ENCODE measurements around the gene IFNLR1.

The IFNLR1 gene

DNA sequence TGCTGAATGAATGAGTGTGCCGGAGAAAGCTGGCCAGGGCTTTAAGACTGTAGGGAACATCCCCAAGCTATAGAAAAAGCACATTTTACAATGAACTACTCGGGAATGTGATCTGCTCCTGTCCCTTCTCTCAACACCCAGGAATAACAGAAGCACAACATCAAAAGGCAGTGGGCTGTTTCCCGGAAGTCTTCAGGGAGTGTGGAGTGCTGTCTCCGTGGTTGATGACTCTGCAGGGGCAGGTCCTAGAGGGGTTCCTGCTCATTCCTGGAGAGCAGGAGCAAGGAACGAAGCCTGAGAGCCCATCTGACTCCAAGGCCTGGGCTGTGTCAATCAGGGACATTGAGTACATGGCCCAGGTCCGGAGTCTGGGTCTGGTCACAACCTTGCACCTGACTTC lies 39.3 kb downstream of the IFNLR1 start:
- Histone ChIP-seq H3K4me3 (ENCODE audit: low read length in 2 of 2) (no peak overlapping the region), H3K9ac (ENCODE audit: low read length in 2 of 2) (no peak overlapping the region), H3K9me3 (ENCODE audit: control insufficient read depth in 2 of 2, low read length in 2 of 2) (no peaks in the 10 kb centered on the region), H3K27ac (ENCODE audit: low read length) (no peak overlapping the region), H3K27me3 (ENCODE audit: control insufficient read depth in 1 of 2, insufficient read depth in 2 of 2, low read length in 2 of 2) (peaks cover 24 to 25% of the 10 kb centered on the region in 2 donors), H3K4me1 (ENCODE audit: control insufficient read depth, insufficient read depth, low read length) (peaks cover 3% of the 10 kb centered on the region), H3K36me3 (ENCODE audit: control insufficient read depth in 2 of 2, insufficient read depth in 2 of 2, low read length in 2 of 2) (no peaks in the 10 kb centered on the region)

DNA sequence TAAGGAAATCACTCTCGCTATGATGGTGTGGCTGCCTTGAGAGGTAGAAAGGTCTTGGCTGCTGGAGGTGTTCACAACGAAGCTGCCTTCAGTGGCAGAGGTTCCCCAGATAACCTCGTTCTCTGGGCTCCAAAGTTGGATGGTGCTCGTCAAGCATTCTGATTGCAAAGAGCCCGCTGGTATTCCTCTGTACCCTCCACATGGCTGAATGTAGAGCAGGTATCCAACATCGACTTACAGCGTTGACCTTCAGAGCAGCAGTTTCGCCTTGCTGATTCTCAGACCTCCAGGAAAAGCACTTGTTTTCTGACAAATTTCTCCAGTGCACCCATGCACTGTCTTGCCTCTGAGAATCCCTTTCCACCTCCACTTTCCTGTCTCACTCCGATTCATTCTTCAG lies 39.9 kb downstream of the IFNLR1 start:
- Histone ChIP-seq H3K4me3 (ENCODE audit: low read length in 2 of 2) (no peak overlapping the region), H3K4me1 (ENCODE audit: control insufficient read depth, insufficient read depth, low read length) (peaks cover 5% of the 10 kb centered on the region), H3K9ac (ENCODE audit: low read length in 2 of 2) (no peak overlapping the region), H3K27ac (ENCODE audit: low read length) (no peak overlapping the region), H3K27me3 (ENCODE audit: control insufficient read depth in 1 of 2, insufficient read depth in 2 of 2, low read length in 2 of 2) (peaks cover 21 to 28% of the 10 kb centered on the region in 2 donors), H3K9me3 (ENCODE audit: control insufficient read depth in 2 of 2, low read length in 2 of 2) (no peaks in the 10 kb centered on the region), H3K36me3 (ENCODE audit: control insufficient read depth in 2 of 2, insufficient read depth in 2 of 2, low read length in 2 of 2) (no peaks in the 10 kb centered on the region)

DNA sequence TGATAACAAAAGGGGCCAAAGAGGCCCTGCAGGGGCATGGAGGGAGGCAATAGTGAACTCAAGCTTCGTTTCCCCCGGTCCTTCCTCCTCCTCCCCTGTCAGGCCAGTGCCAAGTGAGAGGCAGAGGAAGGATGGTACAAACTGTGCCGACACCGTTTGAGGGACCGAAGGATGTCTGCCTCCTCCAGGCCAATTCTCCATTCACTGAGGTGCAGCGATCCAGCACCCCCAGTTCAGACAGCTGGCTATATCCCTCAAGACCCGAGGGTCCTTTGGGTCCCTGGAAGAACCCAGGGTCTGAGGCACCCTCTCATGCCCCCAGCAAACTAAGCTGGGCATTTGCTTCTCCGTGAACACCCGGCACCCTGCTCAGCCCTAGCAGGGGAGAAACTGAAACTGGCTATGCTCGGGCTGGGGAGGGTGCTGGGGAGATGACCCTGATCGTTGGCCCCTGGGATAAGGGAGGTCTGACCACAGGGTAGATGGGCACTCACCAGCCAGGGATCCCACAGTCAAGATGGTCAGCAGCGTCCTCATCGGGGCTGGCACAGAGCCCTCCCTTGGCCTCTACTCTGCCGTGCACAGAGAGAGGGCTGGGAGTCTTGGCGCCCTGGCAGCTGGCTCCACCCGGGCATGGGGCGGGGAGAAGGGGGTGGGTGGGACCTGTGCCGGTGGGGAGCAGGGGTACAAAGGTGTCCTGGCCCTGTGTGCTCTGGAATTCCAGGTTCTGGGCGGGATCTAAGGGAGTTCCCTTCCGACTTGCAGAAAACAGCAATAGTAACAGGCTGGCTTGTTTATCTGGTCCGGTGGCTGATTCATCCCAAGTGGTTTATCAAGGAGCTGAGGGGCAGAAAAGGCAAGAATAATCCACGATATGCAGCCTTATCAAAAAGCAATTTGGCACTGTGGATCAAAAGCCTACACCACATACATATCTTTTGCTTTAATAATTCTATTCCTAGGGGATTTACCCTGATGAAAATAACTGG lies 44.2 kb downstream of the IFNLR1 start, which contains the start of gene IL22RA1:
Gene IL22RA1 (minus strand): TSS at position 595 of the 989 bp plus-strand sequence. CDS start 58 bp downstream, at position 537.
- no peak within 1 kb of the TSS for H3K9ac ChIP-seq (ENCODE audit: low read length in 2 of 2)
- peaks cover 0 to 6% of the 10 kb centered on the region in 2 donors for H3K27me3 ChIP-seq (ENCODE audit: control insufficient read depth in 1 of 2, insufficient read depth in 2 of 2, low read length in 2 of 2)
- H3K36me3 ChIP-seq (ENCODE audit: control insufficient read depth in 2 of 2, insufficient read depth in 2 of 2, low read length in 2 of 2), result no peaks in the 10 kb centered on the region
- H3K9me3 ChIP-seq (ENCODE audit: control insufficient read depth in 2 of 2, low read length in 2 of 2), result no peaks in the 10 kb centered on the region
- H3K4me3 ChIP-seq (ENCODE audit: low read length in 2 of 2), result peak within 1 kb of the TSS in 1 of 2 donors; percentile 69
- no peak within 1 kb of the TSS for H3K27ac ChIP-seq (ENCODE audit: low read length)
- peaks cover 3% of the 10 kb centered on the region for H3K4me1 ChIP-seq (ENCODE audit: control insufficient read depth, insufficient read depth, low read length)

DNA sequence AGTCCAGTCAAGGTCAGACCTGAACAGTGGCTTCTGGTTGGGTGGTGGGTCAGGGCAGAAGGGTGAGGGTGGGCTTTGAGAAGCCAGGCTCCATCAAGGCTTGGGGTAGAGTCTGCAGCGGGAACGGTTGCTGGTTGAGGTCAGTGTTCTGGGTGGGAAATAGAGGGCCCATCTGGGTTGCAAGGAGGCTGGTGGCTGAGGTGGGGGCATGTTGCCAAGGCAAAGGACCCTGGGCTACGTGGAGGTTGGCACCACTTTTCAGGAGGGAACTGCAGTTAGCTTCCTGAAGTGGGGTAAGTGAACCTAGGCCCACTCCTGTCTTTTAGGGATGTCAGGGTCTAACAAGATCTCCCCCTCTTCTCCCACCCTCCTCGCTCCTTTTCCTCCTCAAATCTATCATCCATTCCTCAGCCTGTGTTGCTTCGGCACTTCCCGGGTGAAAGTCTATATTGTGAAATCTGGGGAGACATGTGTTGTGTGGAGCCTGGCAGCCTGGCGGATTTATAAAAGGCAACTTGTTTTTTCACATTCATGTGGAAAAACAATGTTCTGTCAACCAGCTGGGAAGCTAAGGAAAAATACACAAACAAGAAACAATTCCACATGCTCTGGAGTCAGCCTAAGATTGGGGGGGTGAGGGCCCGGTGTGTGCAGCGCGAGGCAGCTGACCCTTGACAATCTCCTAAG lies 45.6 kb downstream of the IFNLR1 start:
- no peak overlapping the region for H3K27ac ChIP-seq (ENCODE audit: low read length)
- H3K9me3 ChIP-seq (ENCODE audit: control insufficient read depth in 2 of 2, low read length in 2 of 2), result no peaks in the 10 kb centered on the region
- H3K4me1 ChIP-seq (ENCODE audit: control insufficient read depth, insufficient read depth, low read length), result peaks cover 3% of the 10 kb centered on the region
- H3K9ac ChIP-seq (ENCODE audit: low read length in 2 of 2), result no peak overlapping the region
- no peaks in the 10 kb centered on the region for H3K36me3 ChIP-seq (ENCODE audit: control insufficient read depth in 2 of 2, insufficient read depth in 2 of 2, low read length in 2 of 2)
- peaks cover 0 to 6% of the 10 kb centered on the region in 2 donors for H3K27me3 ChIP-seq (ENCODE audit: control insufficient read depth in 1 of 2, insufficient read depth in 2 of 2, low read length in 2 of 2)
- H3K4me3 ChIP-seq (ENCODE audit: low read length in 2 of 2), result no peak overlapping the region

DNA sequence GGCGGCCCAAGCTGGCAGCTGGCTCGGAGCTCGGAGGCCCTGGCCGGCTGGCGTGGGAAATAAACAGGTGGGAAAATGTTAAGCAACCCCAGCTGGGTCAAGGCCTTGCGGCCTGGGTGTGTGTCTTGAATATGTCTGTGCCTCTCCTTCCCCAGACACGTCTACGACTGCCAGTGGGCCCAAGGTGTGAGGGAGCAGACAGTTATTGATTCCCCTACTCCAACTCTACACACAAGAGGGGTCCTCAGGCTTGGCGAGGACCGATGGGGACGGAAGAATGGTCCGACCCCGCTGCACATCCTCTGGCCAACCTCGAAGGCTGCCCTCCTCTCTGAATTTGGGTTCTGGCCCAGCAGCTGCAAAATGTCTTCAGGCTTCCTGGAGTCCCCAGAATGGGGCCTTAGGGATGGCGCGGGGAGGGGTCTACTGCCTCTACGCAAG lies 46.3 kb downstream of the IFNLR1 start:
- H3K9me3 ChIP-seq (ENCODE audit: control insufficient read depth in 2 of 2, low read length in 2 of 2), result no peaks in the 10 kb centered on the region
- no peak overlapping the region for H3K4me3 ChIP-seq (ENCODE audit: low read length in 2 of 2)
- H3K4me1 ChIP-seq (ENCODE audit: control insufficient read depth, insufficient read depth, low read length), result peaks cover 3% of the 10 kb centered on the region
- H3K9ac ChIP-seq (ENCODE audit: low read length in 2 of 2), result no peak overlapping the region
- H3K36me3 ChIP-seq (ENCODE audit: control insufficient read depth in 2 of 2, insufficient read depth in 2 of 2, low read length in 2 of 2), result no peaks in the 10 kb centered on the region
- H3K27me3 ChIP-seq (ENCODE audit: control insufficient read depth in 1 of 2, insufficient read depth in 2 of 2, low read length in 2 of 2), result peaks cover 0 to 6% of the 10 kb centered on the region in 2 donors
- no peak overlapping the region for H3K27ac ChIP-seq (ENCODE audit: low read length)

DNA sequence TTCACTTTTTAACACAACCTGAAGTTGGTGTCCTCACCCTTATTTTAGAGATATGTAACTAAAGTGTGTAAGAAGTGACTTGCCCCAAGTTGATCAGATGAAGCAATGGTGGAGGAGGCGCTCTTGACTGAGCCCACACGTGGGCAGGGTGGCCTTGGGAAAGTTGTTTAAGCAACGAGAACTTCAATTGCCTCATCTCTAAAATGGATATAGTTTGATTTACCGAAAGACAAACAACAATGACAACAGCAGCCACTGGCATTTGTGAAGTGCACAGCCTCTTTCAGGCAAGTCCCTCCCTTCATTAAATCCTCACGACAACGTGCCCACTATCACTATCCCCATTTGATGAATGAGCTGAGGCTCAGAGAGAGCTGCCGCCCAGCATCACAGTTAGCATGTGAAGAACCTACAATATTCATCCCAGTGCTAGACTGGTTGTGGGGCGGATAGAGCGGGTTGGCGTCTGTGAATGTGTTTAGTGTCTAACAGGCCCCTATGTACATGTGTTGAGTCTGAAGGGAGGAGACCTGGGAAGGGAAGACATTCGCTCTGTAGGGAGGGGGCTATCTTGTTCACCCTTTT lies 47.2 kb downstream of the IFNLR1 start:
- H3K4me1 ChIP-seq (ENCODE audit: control insufficient read depth, insufficient read depth, low read length), result peaks cover 3% of the 10 kb centered on the region
- H3K27me3 ChIP-seq (ENCODE audit: control insufficient read depth in 1 of 2, insufficient read depth in 2 of 2, low read length in 2 of 2), result peaks cover 0 to 6% of the 10 kb centered on the region in 2 donors
- H3K4me3 ChIP-seq (ENCODE audit: low read length in 2 of 2), result no peak overlapping the region
- no peaks in the 10 kb centered on the region for H3K9me3 ChIP-seq (ENCODE audit: control insufficient read depth in 2 of 2, low read length in 2 of 2)
- H3K36me3 ChIP-seq (ENCODE audit: control insufficient read depth in 2 of 2, insufficient read depth in 2 of 2, low read length in 2 of 2), result no peaks in the 10 kb centered on the region
- no peak overlapping the region for H3K27ac ChIP-seq (ENCODE audit: low read length)
- no peak overlapping the region for H3K9ac ChIP-seq (ENCODE audit: low read length in 2 of 2)

DNA sequence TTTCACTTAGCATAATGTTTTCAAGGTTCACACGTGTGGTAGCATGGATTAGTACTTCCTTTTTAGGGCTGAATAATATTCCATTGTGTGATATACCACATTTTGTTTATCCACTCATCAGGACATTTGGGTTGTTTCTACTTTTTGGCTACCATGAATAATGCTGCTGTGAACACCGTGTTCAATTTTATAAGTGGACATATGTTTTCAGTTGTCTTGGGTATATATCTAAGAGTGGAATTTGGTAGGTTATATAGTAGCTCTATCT lies 47.9 kb downstream of the IFNLR1 start:
- Histone ChIP-seq H3K36me3 (ENCODE audit: control insufficient read depth in 2 of 2, insufficient read depth in 2 of 2, low read length in 2 of 2) (no peaks in the 10 kb centered on the region), H3K9me3 (ENCODE audit: control insufficient read depth in 2 of 2, low read length in 2 of 2) (no peaks in the 10 kb centered on the region), H3K4me1 (ENCODE audit: control insufficient read depth, insufficient read depth, low read length) (peaks cover 3% of the 10 kb centered on the region), H3K9ac (ENCODE audit: low read length in 2 of 2) (no peak overlapping the region), H3K4me3 (ENCODE audit: low read length in 2 of 2) (no peak overlapping the region), H3K27ac (ENCODE audit: low read length) (no peak overlapping the region), H3K27me3 (ENCODE audit: control insufficient read depth in 1 of 2, insufficient read depth in 2 of 2, low read length in 2 of 2) (peaks cover 0 to 6% of the 10 kb centered on the region in 2 donors)

DNA sequence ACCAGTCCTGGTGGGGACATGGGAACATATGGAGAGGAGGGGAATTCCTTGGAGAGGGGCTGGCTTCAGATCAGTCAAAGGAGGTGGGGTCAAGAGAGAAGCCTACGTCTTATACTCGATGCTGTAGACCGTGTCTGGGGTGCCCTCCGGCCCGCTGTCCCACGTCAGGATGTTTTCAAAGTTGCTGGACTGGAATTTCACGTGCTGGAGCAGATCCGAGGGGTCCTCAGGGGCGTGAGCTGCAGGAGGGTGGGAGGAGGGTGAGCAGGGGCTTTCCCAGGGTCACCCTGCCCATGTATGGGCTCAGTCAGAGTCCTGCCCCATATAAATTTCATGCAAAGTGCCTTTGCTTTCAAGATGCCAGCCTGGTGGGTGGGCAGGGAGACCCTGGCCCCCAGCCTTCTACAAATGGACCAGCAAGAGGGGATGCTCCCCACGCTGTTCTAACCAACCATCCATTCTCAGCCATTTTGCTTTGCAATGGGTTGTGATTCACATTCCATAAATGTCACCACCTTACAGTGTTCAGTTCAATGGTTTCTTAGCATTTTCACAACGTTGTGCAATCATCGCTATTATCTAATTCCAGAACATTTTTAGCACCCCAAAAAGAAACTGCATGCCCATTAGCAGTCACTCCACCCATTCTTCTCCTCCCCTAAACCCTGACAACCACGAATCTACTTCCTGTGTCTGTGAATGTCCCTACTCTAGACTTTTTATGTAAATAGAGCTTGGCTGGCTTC lies 48.4 kb downstream of the IFNLR1 start:
- Histone ChIP-seq H3K27me3 (ENCODE audit: control insufficient read depth in 1 of 2, insufficient read depth in 2 of 2, low read length in 2 of 2) (peaks cover 0 to 6% of the 10 kb centered on the region in 2 donors), H3K36me3 (ENCODE audit: control insufficient read depth in 2 of 2, insufficient read depth in 2 of 2, low read length in 2 of 2) (no peaks in the 10 kb centered on the region), H3K4me3 (ENCODE audit: low read length in 2 of 2) (no peak overlapping the region), H3K9me3 (ENCODE audit: control insufficient read depth in 2 of 2, low read length in 2 of 2) (no peaks in the 10 kb centered on the region), H3K4me1 (ENCODE audit: control insufficient read depth, insufficient read depth, low read length) (peaks cover 3% of the 10 kb centered on the region), H3K9ac (ENCODE audit: low read length in 2 of 2) (no peak overlapping the region), H3K27ac (ENCODE audit: low read length) (no peak overlapping the region)

DNA sequence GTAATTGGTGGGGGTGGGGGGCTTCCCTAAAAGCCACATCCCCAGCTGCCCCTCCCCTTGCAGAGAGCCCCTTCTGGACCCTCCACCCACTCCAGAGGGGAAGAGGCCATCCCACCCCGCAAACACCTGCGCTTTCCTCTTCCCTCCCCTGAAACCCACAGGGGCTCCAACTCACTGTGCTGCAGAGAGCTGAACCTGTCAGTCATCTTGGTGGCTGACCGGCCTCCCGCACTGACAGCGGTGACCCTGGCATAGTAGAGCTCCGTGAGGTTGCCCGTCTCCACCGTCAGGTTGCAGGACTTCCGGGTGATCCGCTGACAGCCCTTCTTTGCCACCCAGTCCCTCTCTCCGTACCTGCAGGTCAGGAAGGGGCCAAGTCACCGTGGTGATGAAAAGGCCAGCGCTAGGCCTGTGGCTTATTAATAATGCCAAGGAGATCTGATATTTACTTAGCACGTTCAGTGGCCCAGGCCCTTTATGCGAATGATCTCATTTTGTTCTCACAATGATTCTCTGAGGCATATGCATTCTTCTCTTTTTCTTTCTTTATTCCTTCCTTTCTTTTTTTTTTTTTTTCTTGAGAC lies 50.0 kb downstream of the IFNLR1 start:
- H3K9ac ChIP-seq (ENCODE audit: low read length in 2 of 2), result no peak overlapping the region
- no peaks in the 10 kb centered on the region for H3K27me3 ChIP-seq (ENCODE audit: control insufficient read depth in 1 of 2, insufficient read depth in 2 of 2, low read length in 2 of 2)
- H3K4me1 ChIP-seq (ENCODE audit: control insufficient read depth, insufficient read depth, low read length), result no peaks in the 10 kb centered on the region
- no peaks in the 10 kb centered on the region for H3K36me3 ChIP-seq (ENCODE audit: control insufficient read depth in 2 of 2, insufficient read depth in 2 of 2, low read length in 2 of 2)
- H3K4me3 ChIP-seq (ENCODE audit: low read length in 2 of 2), result no peak overlapping the region
- H3K9me3 ChIP-seq (ENCODE audit: control insufficient read depth in 2 of 2, low read length in 2 of 2), result no peaks in the 10 kb centered on the region
- no peak overlapping the region for H3K27ac ChIP-seq (ENCODE audit: low read length)

DNA sequence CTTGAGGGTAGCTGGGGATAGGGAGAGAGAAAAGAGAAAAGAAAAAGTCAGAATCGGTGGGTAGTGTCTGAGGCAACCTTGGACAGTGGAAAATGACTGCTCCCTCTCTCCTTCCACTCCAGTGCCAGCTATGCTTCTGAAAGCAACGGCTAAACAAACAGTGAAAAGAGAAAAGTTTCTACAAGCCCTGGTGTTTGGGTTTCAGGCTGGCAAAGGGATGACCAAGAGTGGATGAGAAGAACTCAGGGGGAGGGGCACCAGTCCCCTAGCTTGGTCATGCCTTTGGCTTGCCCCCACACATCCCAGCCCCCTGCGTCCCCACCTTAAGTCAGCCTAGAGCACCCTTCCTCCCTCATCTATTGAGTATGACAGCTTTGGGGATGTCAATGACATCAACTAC lies 52.7 kb downstream of the IFNLR1 start:
- no peaks in the 10 kb centered on the region for H3K4me1 ChIP-seq (ENCODE audit: control insufficient read depth, insufficient read depth, low read length)
- peaks cover 2 to 4% of the 10 kb centered on the region in 2 donors for H3K9me3 ChIP-seq (ENCODE audit: control insufficient read depth in 2 of 2, low read length in 2 of 2)
- no peak overlapping the region for H3K9ac ChIP-seq (ENCODE audit: low read length in 2 of 2)
- H3K27ac ChIP-seq (ENCODE audit: low read length), result no peak overlapping the region
- H3K27me3 ChIP-seq (ENCODE audit: control insufficient read depth in 1 of 2, insufficient read depth in 2 of 2, low read length in 2 of 2), result no peaks in the 10 kb centered on the region
- H3K4me3 ChIP-seq (ENCODE audit: low read length in 2 of 2), result no peak overlapping the region
- no peaks in the 10 kb centered on the region for H3K36me3 ChIP-seq (ENCODE audit: control insufficient read depth in 2 of 2, insufficient read depth in 2 of 2, low read length in 2 of 2)

Measured in stomach smooth muscle (tissue), 2 donors.